Prostate gland (tissue), 2 donors: ENCODE data around the gene YBX3. TPM values are rescaled to one million over a fixed set of nuclear protein-coding genes. Genes with fewer than 3 reads are reported as not detected.

Source experiments
- DNase-seq: peaks from one replicate; pipeline ENCODE4 v3.0.0-alpha.2; 2019; ENCODE audit warnings: low spot score
- H3K27ac ChIP-seq, 2 donors: fragments of 200-600 bp; sonication (generic); 2 replicates each; pipeline ENCODE4 v1.5.1; 2017 to 2019
- H3K27me3 ChIP-seq: fragments of 200-600 bp; sonication (generic); replicated peaks from 2 replicates; pipeline ENCODE4 v1.5.1; 2019; ENCODE audit not compliant: insufficient read depth
- H3K36me3 ChIP-seq, 2 donors: fragments of 200-600 bp; sonication (generic); 1 replicate in 1 of 2; 2 replicates in 1 of 2; pipeline versions ENCODE4 v1.5.1 to v1.8.1; 2017 to 2019
- H3K4me1 ChIP-seq: fragments of 200-600 bp; sonication (generic); replicated peaks from 2 replicates; pipeline ENCODE4 v1.5.1; 2019
- H3K4me3 ChIP-seq, 2 donors: fragments of 200-600 bp; sonication (generic); 2 replicates each; pipeline ENCODE4 v1.5.1; 2017 to 2019
- H3K9me3 ChIP-seq: fragments of 200-600 bp; sonication (generic); 2 replicates; pipeline ENCODE4 v1.5.1; 2017
- POLR2A ChIP-seq: fragments of 450-650 bp; IDR thresholded peaks from one replicate; pipeline ENCODE4 v1.6.1; 2016; ENCODE audit warnings: antibody characterized with exemption, mild to moderate bottlenecking
- POLR2AphosphoS5 ChIP-seq: sonication (generic); formaldehyde crosslinking; IDR thresholded peaks from one replicate; pipeline ENCODE4 v1.6.1; 2017; ENCODE audit warnings: antibody characterized with exemption
- WGBS: methylation state at CpG from one replicate; pipeline ENCODE4 v1.1.5; 2018; 5-methylcytosine and 5-hydroxymethylcytosine counted together
- intact Hi-C: fragments of 100-400 bp; cut with DNase I; formaldehyde crosslinking; loops from one replicate; pipeline ENCODE4 v1.14.2; 2022
- total RNA-seq, 2 donors: library from RNA; depleted of rRNA; stranded (reverse); fragments of >200 nt; gene quantifications; one replicate each; pipeline ENCODE4 v1.1.0, GENCODE V29; 2016
- TF ChIP-seq, protein P1 (sequence below), 4 experiments: fragments of 200-600 bp in 2 of 4; fragments of 450-650 bp in 2 of 4; sonication (generic) in 2 of 4; IDR thresholded peaks; 1 replicate in 3 of 4; 2 replicates in 1 of 4; pipeline ENCODE4 v1.5.1; 2016 to 2019; ENCODE audit warnings: antibody characterized with exemption in 4 of 4, mild to moderate bottlenecking in 2 of 4, moderate library complexity in 2 of 4

YBX3 gene
- total RNA-seq, 2 donors from 2014 or later = 197 to 358 TPM

DNA sequence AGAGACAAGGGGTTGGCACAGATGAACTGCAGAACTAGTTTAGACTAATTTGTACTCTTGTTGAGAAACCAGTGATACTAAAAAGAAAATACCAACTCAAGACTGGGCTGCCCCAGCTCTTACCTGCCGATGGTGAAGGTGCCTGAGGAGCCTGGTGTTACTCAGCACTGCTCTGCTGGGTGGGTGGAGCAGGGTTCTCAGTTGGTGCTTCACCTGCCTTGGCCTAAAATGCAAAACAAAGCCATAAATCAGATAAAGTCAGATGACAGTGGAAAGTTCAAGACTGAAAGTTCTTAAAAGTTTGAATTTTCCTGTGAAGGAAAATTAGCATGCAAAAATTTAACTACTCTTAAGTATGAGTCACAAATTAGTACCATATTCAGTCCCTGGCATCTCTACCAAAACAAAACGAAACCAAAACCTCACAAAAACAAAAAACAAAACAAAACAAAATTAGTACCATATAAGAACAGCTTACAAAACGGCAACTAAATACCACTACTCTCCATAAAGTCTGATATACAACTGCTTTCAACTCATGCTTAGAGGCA, 21.9 kb downstream of the YBX3 start:
- intact Hi-C loops = no loop called here
- 64% methylated on average over 3 of the region's 3 CpGs for WGBS
- no peak overlapping the region for H3K27ac ChIP-seq
- peaks cover 0 to 5% of the 10 kb centered on the region in 2 donors for H3K36me3 ChIP-seq
- H3K27me3 ChIP-seq = no peaks in the 10 kb centered on the region
- TF ChIP-seq POLR2A (no peak), POLR2AphosphoS5 (no peak)
- TF ChIP-seq, protein P1, sequence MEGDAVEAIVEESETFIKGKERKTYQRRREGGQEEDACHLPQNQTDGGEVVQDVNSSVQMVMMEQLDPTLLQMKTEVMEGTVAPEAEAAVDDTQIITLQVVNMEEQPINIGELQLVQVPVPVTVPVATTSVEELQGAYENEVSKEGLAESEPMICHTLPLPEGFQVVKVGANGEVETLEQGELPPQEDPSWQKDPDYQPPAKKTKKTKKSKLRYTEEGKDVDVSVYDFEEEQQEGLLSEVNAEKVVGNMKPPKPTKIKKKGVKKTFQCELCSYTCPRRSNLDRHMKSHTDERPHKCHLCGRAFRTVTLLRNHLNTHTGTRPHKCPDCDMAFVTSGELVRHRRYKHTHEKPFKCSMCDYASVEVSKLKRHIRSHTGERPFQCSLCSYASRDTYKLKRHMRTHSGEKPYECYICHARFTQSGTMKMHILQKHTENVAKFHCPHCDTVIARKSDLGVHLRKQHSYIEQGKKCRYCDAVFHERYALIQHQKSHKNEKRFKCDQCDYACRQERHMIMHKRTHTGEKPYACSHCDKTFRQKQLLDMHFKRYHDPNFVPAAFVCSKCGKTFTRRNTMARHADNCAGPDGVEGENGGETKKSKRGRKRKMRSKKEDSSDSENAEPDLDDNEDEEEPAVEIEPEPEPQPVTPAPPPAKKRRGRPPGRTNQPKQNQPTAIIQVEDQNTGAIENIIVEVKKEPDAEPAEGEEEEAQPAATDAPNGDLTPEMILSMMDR (IDR thresholded peaks at IDR 0.05) = no peak
- H3K4me1 ChIP-seq = no peaks in the 10 kb centered on the region
- DNase-seq = no peak
- H3K9me3 ChIP-seq = no peaks in the 10 kb centered on the region
- H3K4me3 ChIP-seq = no peak overlapping the region

DNA sequence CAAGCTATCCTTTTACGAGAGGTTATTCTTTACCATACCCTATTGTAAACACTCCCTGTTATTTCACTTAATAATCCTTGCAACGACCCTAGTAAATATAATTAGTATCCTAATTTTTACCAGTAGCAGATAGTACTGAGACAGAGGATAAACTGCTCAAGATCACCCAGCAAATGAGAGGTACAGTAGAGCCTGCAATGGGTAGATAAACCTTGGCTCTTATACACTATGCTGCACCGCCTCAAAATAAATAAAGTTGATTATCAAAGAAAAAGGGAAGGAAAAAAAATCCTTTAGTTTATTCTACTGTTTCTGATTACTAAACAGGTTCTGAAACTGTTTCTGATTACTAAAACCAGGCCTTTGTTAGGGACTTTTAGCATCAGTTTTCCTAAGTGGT, 22.5 kb downstream of the YBX3 start:
- no peak for DNase-seq
- H3K27ac ChIP-seq = no peak overlapping the region
- WGBS = 74% methylated on average over 3 of the region's 3 CpGs
- H3K27me3 ChIP-seq = no peaks in the 10 kb centered on the region
- no peaks in the 10 kb centered on the region for H3K4me1 ChIP-seq
- H3K36me3 ChIP-seq = peaks cover 0 to 5% of the 10 kb centered on the region in 2 donors
- H3K9me3 ChIP-seq = no peaks in the 10 kb centered on the region
- no peak overlapping the region for H3K4me3 ChIP-seq
- TF ChIP-seq POLR2AphosphoS5 (no peak), POLR2A (no peak)
- TF ChIP-seq, protein P1 (IDR thresholded peaks at IDR 0.05) = no peak
- intact Hi-C loops = no loop called here

DNA sequence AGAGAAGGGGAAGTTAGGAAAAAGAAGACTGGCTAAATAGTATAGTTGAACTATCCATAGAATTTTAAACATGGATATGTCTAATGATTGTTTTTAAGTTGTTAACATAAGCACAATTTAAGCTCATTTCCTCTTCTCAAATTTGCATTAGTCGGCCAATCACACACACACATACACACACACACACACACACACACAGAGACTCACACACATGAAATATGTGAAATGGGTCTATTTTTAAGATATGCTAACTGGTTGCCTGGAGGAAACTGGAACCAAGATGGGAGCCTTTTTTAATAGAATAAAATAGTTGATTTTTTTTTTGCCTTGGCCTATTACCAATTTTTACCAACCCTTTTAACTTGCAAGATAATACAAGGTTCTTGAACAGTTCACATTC, 25.3 kb downstream of the YBX3 start:
- TF ChIP-seq, protein P1 (IDR thresholded peaks at IDR 0.05) = no peak
- no peak for TF ChIP-seq POLR2A
- Histone ChIP-seq H3K4me3 (no peak overlapping the region), H3K4me1 (no peaks in the 10 kb centered on the region), H3K27me3 (no peaks in the 10 kb centered on the region), H3K36me3 (peaks cover 0 to 5% of the 10 kb centered on the region in 2 donors), H3K9me3 (no peaks in the 10 kb centered on the region), H3K27ac (no peak overlapping the region)
- no peak for DNase-seq
- intact Hi-C loops = no loop called here
- WGBS = 98% methylated on average over 1 of the region's 1 CpG

DNA sequence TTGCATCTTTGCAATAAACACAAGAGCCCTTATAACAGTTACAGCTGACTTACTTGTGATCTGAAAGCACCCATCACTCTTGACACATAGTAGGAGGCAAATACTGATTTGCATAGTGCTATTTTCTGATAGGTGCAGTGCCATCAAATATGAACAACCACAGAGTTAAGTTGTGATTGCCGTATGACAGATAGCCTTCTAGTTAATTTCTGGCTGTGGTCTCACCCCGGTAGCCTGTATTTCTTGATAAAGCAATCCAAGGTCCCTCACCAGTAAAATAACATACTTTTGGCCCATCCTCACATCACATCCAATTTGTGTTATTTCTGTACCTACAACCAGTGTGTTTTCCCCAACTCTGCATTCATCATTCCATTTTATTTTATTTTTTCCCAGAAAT, 26.0 kb downstream of the YBX3 start:
- intact Hi-C loops = no loop called here

DNA sequence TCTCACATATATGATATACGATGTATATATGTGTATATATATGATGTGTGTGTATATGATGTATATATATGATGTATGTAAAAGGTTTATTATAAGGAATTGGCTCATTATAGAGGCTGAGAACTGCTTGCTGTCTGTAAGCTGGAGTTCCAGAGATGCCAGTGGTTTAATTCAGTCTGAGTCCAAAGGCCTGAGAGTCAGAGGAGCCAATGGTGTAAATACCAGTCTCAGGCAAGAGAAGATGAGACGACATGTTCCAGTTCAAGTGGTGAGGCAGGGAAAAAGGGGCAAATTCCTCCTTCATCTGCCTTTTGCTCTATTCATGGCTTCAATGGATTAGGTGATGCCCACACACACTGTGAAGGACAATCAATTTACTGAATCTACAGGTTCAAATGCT, 32.2 kb downstream of the YBX3 start:
- Histone ChIP-seq H3K27me3 (no peaks in the 10 kb centered on the region), H3K4me3 (no peak overlapping the region), H3K36me3 (no peaks in the 10 kb centered on the region), H3K9me3 (no peaks in the 10 kb centered on the region), H3K4me1 (no peaks in the 10 kb centered on the region), H3K27ac (no peak overlapping the region)
- TF ChIP-seq POLR2AphosphoS5 = no peak
- TF ChIP-seq, protein P1 (IDR thresholded peaks at IDR 0.05) = no peak
- TF ChIP-seq POLR2A = no peak
- DNase-seq = no peak
- 94% methylated on average over 2 of the region's 2 CpGs for WGBS
- intact Hi-C loops = no loop called here

More for the DNA sequence above, 26.0 kb downstream of the YBX3 start:
- no peak for DNase-seq
- TF ChIP-seq POLR2AphosphoS5 (no peak), POLR2A (no peak)
- TF ChIP-seq, protein P1 (IDR thresholded peaks at IDR 0.05) = no peak
- Histone ChIP-seq H3K27me3 (no peaks in the 10 kb centered on the region), H3K36me3 (peaks cover 0 to 5% of the 10 kb centered on the region in 2 donors), H3K4me1 (no peaks in the 10 kb centered on the region), H3K4me3 (no peak overlapping the region), H3K27ac (no peak overlapping the region), H3K9me3 (no peaks in the 10 kb centered on the region)
- 93% methylated on average over 2 of the region's 2 CpGs for WGBS
